A673 (cell line): ENCODE data around the gene RNF8. TPM values are rescaled to one million over a fixed set of nuclear protein-coding genes. Genes with fewer than 3 reads are reported as not detected.

ENCODE experiments used
- BruUV-seq: library from RNA; stranded (reverse); fragments of 400-500 nt; replicated peaks from 2 replicates; lab custom pipeline; 2021; lab: Mats Ljungman, UMichigan
- CTCF ChIA-PET: fragments of 300-600 bp; sonication (Branson Sonifier 250); formaldehyde crosslinking; loops from one replicate; lab custom pipeline; 2022; ENCODE audit warnings: antibody characterized with exemption; lab: Charles Lee
- POLR2A ChIA-PET: fragments of 300-600 bp; sonication (Branson Sonifier 250); formaldehyde crosslinking; loops from one replicate; lab custom pipeline; 2022; ENCODE audit warnings: antibody characterized with exemption; ENCODE audit not compliant: low non-redundant PET; lab: Charles Lee
- DNase-seq: peaks from one replicate; pipeline ENCODE4 v3.0.0-alpha.2; 2015; ENCODE audit warnings: low spot score
- H3K27ac ChIP-seq: fragments of 200-600 bp; sonication (generic); 2 replicates; pipeline ENCODE4 v1.5.1; 2016; ENCODE audit warnings: mixed run types, low read depth, mild to moderate bottlenecking, mixed read lengths, antibody characterized with exemption, low read length; ENCODE audit not compliant: poor library complexity, severe bottlenecking
- H3K27me3 ChIP-seq: fragments of 200-600 bp; sonication (generic); replicated peaks from 2 replicates; pipeline ENCODE4 v1.6.1; 2017; ENCODE audit warnings: mixed run types, low read depth, mild to moderate bottlenecking, mixed read lengths, antibody characterized with exemption, low read length; ENCODE audit not compliant: insufficient read depth, poor library complexity
- H3K36me3 ChIP-seq: fragments of 200-600 bp; sonication (generic); 2 replicates; pipeline ENCODE4 v1.6.1; 2016; ENCODE audit warnings: mixed run types, mild to moderate bottlenecking, mixed read lengths, antibody characterized with exemption, low read length; ENCODE audit not compliant: insufficient read depth, poor library complexity, severe bottlenecking
- H3K4me1 ChIP-seq: fragments of 200-600 bp; sonication (generic); 2 replicates; pipeline ENCODE4 v1.6.1; 2017; ENCODE audit warnings: mixed run types, mild to moderate bottlenecking, mixed read lengths, antibody characterized with exemption, low read length; ENCODE audit not compliant: insufficient read depth, poor library complexity, severe bottlenecking
- H3K4me3 ChIP-seq: fragments of 200-600 bp; sonication (generic); 2 replicates; pipeline ENCODE4 v1.5.1; 2016; ENCODE audit warnings: low read depth, mixed run types, mild to moderate bottlenecking, mixed read lengths, low read length; ENCODE audit not compliant: poor library complexity, severe bottlenecking
- H3K9me3 ChIP-seq: fragments of 200-600 bp; sonication (generic); 2 replicates; pipeline ENCODE4 v1.6.1; 2016; ENCODE audit warnings: mixed run types, low read depth, mild to moderate bottlenecking, mixed read lengths, antibody characterized with exemption, low read length; ENCODE audit not compliant: poor library complexity, severe bottlenecking
- EZH2 ChIP-seq: fragments of 200-600 bp; sonication (generic); IDR thresholded peaks from 2 replicates; pipeline ENCODE4 v1.6.1; 2017; ENCODE audit warnings: borderline replicate concordance, low read depth, mild to moderate bottlenecking, mixed read lengths, antibody characterized with exemption, low read length; ENCODE audit not compliant: poor library complexity, severe bottlenecking
- intact Hi-C: fragments of 100-400 bp; cut with micrococcal nuclease; formaldehyde crosslinking; loops from one replicate; pipeline ENCODE4 v1.10.0; 2022; ENCODE audit not compliant: unreplicated experiment
- total RNA-seq: library from RNA; stranded (reverse); gene quantifications from 2 replicates; pipeline ENCODE4 v1.2.3, GENCODE V29; 2021
- TF ChIP-seq, protein P1 (sequence below): fragments of 300-800, 200-600 bp; sonication (generic); conservative IDR thresholded peaks from 2 replicates; pipeline ENCODE4 v1.5.1; 2017; ENCODE audit warnings: low read depth, mild to moderate bottlenecking, antibody characterized with exemption, low read length, moderate library complexity, mixed read lengths

The RNF8 gene
- total RNA-seq, 1 experiment from 2014 or later, result 25.6 TPM

- Histone ChIP-seq H3K4me1 (no peaks in the 10 kb centered on the region), H3K27me3 (no peaks in the 10 kb centered on the region), H3K36me3 (no peaks in the 10 kb centered on the region), H3K27ac (no peak overlapping the region), H3K4me3 (no peak overlapping the region), H3K9me3 (no peaks in the 10 kb centered on the region)
- DNase-seq, result no peak
- CTCF ChIA-PET, result interaction anchor here (0.7 kb wide), 1 partner anchor 56 kb away, joined by 3 read pairs; no protein-coding TSS in a partner anchor
- BruUV-seq, result no TSS peak
- intact Hi-C loops, result no loop called here
- POLR2A ChIA-PET, result no interaction called here
- no peak for TF ChIP-seq EZH2
- TF ChIP-seq, protein P1, sequence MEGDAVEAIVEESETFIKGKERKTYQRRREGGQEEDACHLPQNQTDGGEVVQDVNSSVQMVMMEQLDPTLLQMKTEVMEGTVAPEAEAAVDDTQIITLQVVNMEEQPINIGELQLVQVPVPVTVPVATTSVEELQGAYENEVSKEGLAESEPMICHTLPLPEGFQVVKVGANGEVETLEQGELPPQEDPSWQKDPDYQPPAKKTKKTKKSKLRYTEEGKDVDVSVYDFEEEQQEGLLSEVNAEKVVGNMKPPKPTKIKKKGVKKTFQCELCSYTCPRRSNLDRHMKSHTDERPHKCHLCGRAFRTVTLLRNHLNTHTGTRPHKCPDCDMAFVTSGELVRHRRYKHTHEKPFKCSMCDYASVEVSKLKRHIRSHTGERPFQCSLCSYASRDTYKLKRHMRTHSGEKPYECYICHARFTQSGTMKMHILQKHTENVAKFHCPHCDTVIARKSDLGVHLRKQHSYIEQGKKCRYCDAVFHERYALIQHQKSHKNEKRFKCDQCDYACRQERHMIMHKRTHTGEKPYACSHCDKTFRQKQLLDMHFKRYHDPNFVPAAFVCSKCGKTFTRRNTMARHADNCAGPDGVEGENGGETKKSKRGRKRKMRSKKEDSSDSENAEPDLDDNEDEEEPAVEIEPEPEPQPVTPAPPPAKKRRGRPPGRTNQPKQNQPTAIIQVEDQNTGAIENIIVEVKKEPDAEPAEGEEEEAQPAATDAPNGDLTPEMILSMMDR, result no peak
Observed at GRCh38 chr6:37417393-37417792, 63.6 kb downstream of the RNF8 start.

GRCh38 chr6:37418722-37419121 is 64.9 kb downstream of the RNF8 start:
- Histone ChIP-seq H3K36me3 (no peaks in the 10 kb centered on the region), H3K27ac (no peak overlapping the region), H3K4me3 (no peak overlapping the region), H3K9me3 (no peaks in the 10 kb centered on the region), H3K4me1 (no peaks in the 10 kb centered on the region), H3K27me3 (no peaks in the 10 kb centered on the region)
- TF ChIP-seq EZH2, result no peak
- TF ChIP-seq, protein P1, result no peak
- intact Hi-C loops, result no loop called here
- CTCF ChIA-PET, result no interaction called here
- POLR2A ChIA-PET, result interaction anchor here (0.5 kb wide), 1 partner anchor 280 kb away, joined by 5 read pairs; no protein-coding TSS in a partner anchor
- no TSS peak for BruUV-seq
- no peak for DNase-seq

- H3K36me3 ChIP-seq, result no peaks in the 10 kb centered on the region
- TF ChIP-seq EZH2, result no peak
- TF ChIP-seq, protein P1, result no peak
- CTCF ChIA-PET, result no interaction called here
- H3K27ac ChIP-seq, result no peak overlapping the region
- H3K4me1 ChIP-seq, result no peaks in the 10 kb centered on the region
- H3K27me3 ChIP-seq, result no peaks in the 10 kb centered on the region
- no peak for DNase-seq
- no peaks in the 10 kb centered on the region for H3K9me3 ChIP-seq
- no peak overlapping the region for H3K4me3 ChIP-seq
- POLR2A ChIA-PET, result no interaction called here
- no TSS peak for BruUV-seq
- intact Hi-C loops, result no loop called here
Observed at GRCh38 chr6:37426058-37426944, 72.5 kb downstream of the RNF8 start.
